Gastroesophageal sphincter (tissue), 3 donors: ENCODE data around the gene CALB2.

ENCODE experiments used
- CTCF ChIP-seq, 4 experiments: fragments of 200-600 bp in 2 of 4; fragments of 450-650 bp in 2 of 4; sonication (generic) in 1 of 4; IDR thresholded peaks; one replicate each; pipeline ENCODE4 v1.5.1; 2017 to 2019; ENCODE audit warnings: antibody characterized with exemption in 4 of 4, mild to moderate bottlenecking in 2 of 4, moderate library complexity in 2 of 4
- EP300 ChIP-seq: sonication (generic); formaldehyde crosslinking; IDR thresholded peaks from one replicate; pipeline ENCODE4 v1.6.1; 2017; ENCODE audit warnings: antibody characterized with exemption, mild to moderate bottlenecking
- POLR2AphosphoS5 ChIP-seq: sonication (generic); formaldehyde crosslinking; IDR thresholded peaks from one replicate; pipeline ENCODE4 v1.6.1; 2017; ENCODE audit warnings: antibody characterized with exemption

GRCh38 chr16:71383054-71383773, 24.7 kb downstream of the CALB2 start:
- TF ChIP-seq CTCF (IDR thresholded peaks at IDR 0.05) (no peak), EP300 (no peak), POLR2AphosphoS5 (no peak)
